Measurements from ENCODE around the gene OCEL1. TPM values are rescaled to one million over a fixed set of nuclear protein-coding genes. Genes with fewer than 3 reads are reported as not detected.

Gene OCEL1
- total RNA-seq, 1 donor from 2014 or later, result 23.4 TPM

DNA sequence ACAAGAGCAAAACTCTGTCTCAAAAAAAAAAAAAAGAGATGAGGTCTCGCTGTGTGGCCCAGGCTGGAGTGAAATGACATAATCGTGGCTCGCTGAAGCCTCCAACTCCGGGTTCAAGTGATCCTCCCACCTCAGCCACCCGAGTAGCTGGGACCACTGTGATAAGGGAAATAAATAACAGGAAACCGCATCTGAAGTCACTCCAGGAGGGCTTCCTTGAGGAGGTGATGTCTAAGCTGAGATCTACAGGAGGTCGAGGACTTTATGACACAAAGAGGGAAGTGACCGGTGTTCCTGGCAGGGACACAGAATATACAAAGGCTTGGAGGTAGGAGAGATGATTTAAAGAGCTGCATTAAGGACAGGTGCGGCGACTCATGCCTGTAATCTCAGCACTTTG, 28.6 kb downstream of the OCEL1 start:
- Mint-ChIP-seq H3K36me3 (ENCODE audit: unreplicated experiment) (no peaks in the 10 kb centered on the region), H3K27me3 (ENCODE audit: unreplicated experiment) (no peaks in the 10 kb centered on the region), H3K4me3 (ENCODE audit: unreplicated experiment) (no peak overlapping the region), H3K9me3 (ENCODE audit: unreplicated experiment) (peaks cover 2% of the 10 kb centered on the region), H3K4me1 (ENCODE audit: low read depth, unreplicated experiment) (no peaks in the 10 kb centered on the region), H3K27ac (ENCODE audit: unreplicated experiment) (no peak overlapping the region)
- DNase-seq, result no peak
- TF ChIP-seq CTCF (IDR thresholded peaks at IDR 0.05; ENCODE audit: partially characterized antibody, unreplicated experiment), result no peak

- peaks cover 2% of the 10 kb centered on the region for H3K9me3 Mint-ChIP-seq (ENCODE audit: unreplicated experiment)
- no peaks in the 10 kb centered on the region for H3K36me3 Mint-ChIP-seq (ENCODE audit: unreplicated experiment)
- no peak overlapping the region for H3K4me3 Mint-ChIP-seq (ENCODE audit: unreplicated experiment)
- no peaks in the 10 kb centered on the region for H3K4me1 Mint-ChIP-seq (ENCODE audit: low read depth, unreplicated experiment)
- no peaks in the 10 kb centered on the region for H3K27me3 Mint-ChIP-seq (ENCODE audit: unreplicated experiment)
- no peak for TF ChIP-seq CTCF (IDR thresholded peaks at IDR 0.05; ENCODE audit: partially characterized antibody, unreplicated experiment)
- H3K27ac Mint-ChIP-seq (ENCODE audit: unreplicated experiment), result no peak overlapping the region
- DNase-seq, result no peak
Observed at GRCh38 chr19:17255150-17255621, 29.2 kb downstream of the OCEL1 start.

- Mint-ChIP-seq H3K27ac (ENCODE audit: unreplicated experiment) (no peak overlapping the region), H3K27me3 (ENCODE audit: unreplicated experiment) (no peaks in the 10 kb centered on the region), H3K36me3 (ENCODE audit: unreplicated experiment) (peaks cover 5% of the 10 kb centered on the region), H3K4me1 (ENCODE audit: low read depth, unreplicated experiment) (peaks cover 3% of the 10 kb centered on the region), H3K9me3 (ENCODE audit: unreplicated experiment) (peaks cover 8% of the 10 kb centered on the region), H3K4me3 (ENCODE audit: unreplicated experiment) (no peak overlapping the region)
- no peak for DNase-seq
- no peak for TF ChIP-seq CTCF (IDR thresholded peaks at IDR 0.05; ENCODE audit: partially characterized antibody, unreplicated experiment)
Observed at GRCh38 chr19:17256130-17256529, 30.1 kb downstream of the OCEL1 start.

DNA sequence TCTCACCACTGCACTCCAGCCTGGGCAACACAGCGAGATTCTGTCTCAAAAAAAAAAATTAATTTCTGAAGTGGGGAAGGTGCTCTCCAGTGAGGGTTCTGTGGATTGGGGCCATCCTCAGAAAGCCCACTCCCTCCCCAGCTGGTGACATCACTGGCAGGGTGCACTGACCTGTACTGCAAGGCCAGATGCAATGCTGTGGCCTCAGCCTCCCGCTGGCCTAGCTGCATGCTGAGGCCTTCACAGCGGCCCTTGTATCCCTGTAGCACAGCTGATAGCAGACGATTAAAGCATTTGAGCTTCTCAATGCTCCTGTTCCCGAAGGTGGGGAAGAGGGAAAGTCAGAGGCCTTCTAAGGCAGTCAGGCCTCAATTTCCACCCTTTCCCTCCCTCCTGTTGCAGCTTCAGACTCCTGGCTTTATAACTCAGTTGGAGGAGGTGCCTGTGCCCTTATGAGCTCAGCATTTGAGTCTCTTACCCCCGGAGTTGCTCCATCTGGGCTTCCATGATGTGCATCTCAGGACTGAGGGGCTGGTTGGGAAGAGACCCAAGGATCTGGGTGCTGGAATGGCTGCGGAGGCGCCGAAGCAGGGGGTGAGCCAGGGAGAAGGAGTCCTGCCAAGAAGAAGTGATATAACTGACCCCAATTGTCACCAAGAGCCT, 33.2 kb downstream of the OCEL1 start:
- Mint-ChIP-seq H3K4me3 (ENCODE audit: unreplicated experiment) (no peak overlapping the region), H3K9me3 (ENCODE audit: unreplicated experiment) (peaks cover 8% of the 10 kb centered on the region), H3K4me1 (ENCODE audit: low read depth, unreplicated experiment) (peaks cover 3% of the 10 kb centered on the region), H3K36me3 (ENCODE audit: unreplicated experiment) (peaks cover 5% of the 10 kb centered on the region), H3K27ac (ENCODE audit: unreplicated experiment) (no peak overlapping the region), H3K27me3 (ENCODE audit: unreplicated experiment) (peaks cover 2% of the 10 kb centered on the region)
- DNase-seq, result no peak
- no peak for TF ChIP-seq CTCF (IDR thresholded peaks at IDR 0.05; ENCODE audit: partially characterized antibody, unreplicated experiment)

- H3K4me3 Mint-ChIP-seq (ENCODE audit: unreplicated experiment), result no peak overlapping the region
- H3K36me3 Mint-ChIP-seq (ENCODE audit: unreplicated experiment), result peaks cover 5% of the 10 kb centered on the region
- H3K27ac Mint-ChIP-seq (ENCODE audit: unreplicated experiment), result no peak overlapping the region
Observed at GRCh38 chr19:17259934-17260333, 33.9 kb downstream of the OCEL1 start.

More at GRCh38 chr19:17259934-17260333, 33.9 kb downstream of the OCEL1 start:
- Mint-ChIP-seq H3K4me1 (ENCODE audit: low read depth, unreplicated experiment) (peaks cover 3% of the 10 kb centered on the region), H3K9me3 (ENCODE audit: unreplicated experiment) (peaks cover 6% of the 10 kb centered on the region), H3K27me3 (ENCODE audit: unreplicated experiment) (peaks cover 5% of the 10 kb centered on the region)
- no peak for DNase-seq
- no peak for TF ChIP-seq CTCF (IDR thresholded peaks at IDR 0.05; ENCODE audit: partially characterized antibody, unreplicated experiment)

Data from glutamatergic neuron (in vitro differentiated cells).